ENCODE data around the gene GNG4.
"Not testable (repeated sequence)": the region's sequence is repeated elsewhere in the genome, so short reads cannot be mapped to it uniquely, and the experiment has no call there.

Gene GNG4

GRCh38 chr1:235594281-235594895, 55.2 kb downstream of the GNG4 start:
- not testable (repeated sequence) for H3K9ac ChIP-seq (ENCODE audit: low read length); H3K9me3 ChIP-seq (ENCODE audit: control insufficient read depth, low read length); H3K36me3 ChIP-seq (ENCODE audit: control insufficient read depth, insufficient read depth, low read length, severe bottlenecking); DNase-seq (ENCODE audit: low read depth); H3K4me3 ChIP-seq (ENCODE audit: low read length); H3K4me1 ChIP-seq (ENCODE audit: control insufficient read depth, insufficient read depth, low read length)
- H3K27me3 ChIP-seq (replicated peaks; ENCODE audit: control insufficient read depth, insufficient read depth, low read length): peaks cover 31% of the 10 kb centered on the region

- DNase-seq (ENCODE audit: low read depth): peak; percentile 21
- H3K36me3 ChIP-seq (ENCODE audit: control insufficient read depth, insufficient read depth, low read length, severe bottlenecking): no peaks in the 10 kb centered on the region
These were observed 60.6 kb downstream of the GNG4 start for GRCh38 chr1:235588916-235589515.

GRCh38 chr1:235588156-235588555, 61.4 kb downstream of the GNG4 start:
- no peaks in the 10 kb centered on the region for H3K4me1 ChIP-seq (ENCODE audit: control insufficient read depth, insufficient read depth, low read length)
- H3K4me3 ChIP-seq (ENCODE audit: low read length): no peak overlapping the region
- H3K9ac ChIP-seq (ENCODE audit: low read length): no peak overlapping the region
- H3K9me3 ChIP-seq (ENCODE audit: control insufficient read depth, low read length): no peaks in the 10 kb centered on the region
- no peaks in the 10 kb centered on the region for H3K36me3 ChIP-seq (ENCODE audit: control insufficient read depth, insufficient read depth, low read length, severe bottlenecking)
- H3K27me3 ChIP-seq (replicated peaks; ENCODE audit: control insufficient read depth, insufficient read depth, low read length): peaks cover 65% of the 10 kb centered on the region
- DNase-seq (ENCODE audit: low read depth): no peak

More at GRCh38 chr1:235588916-235589515, 60.6 kb downstream of the GNG4 start:
- H3K9me3 ChIP-seq (ENCODE audit: control insufficient read depth, low read length): no peaks in the 10 kb centered on the region
- H3K4me1 ChIP-seq (ENCODE audit: control insufficient read depth, insufficient read depth, low read length): no peaks in the 10 kb centered on the region
- no peak overlapping the region for H3K4me3 ChIP-seq (ENCODE audit: low read length)
- no peak overlapping the region for H3K9ac ChIP-seq (ENCODE audit: low read length)
- H3K27me3 ChIP-seq (replicated peaks; ENCODE audit: control insufficient read depth, insufficient read depth, low read length): peaks cover 62% of the 10 kb centered on the region

- H3K36me3 ChIP-seq (ENCODE audit: control insufficient read depth, insufficient read depth, low read length, severe bottlenecking): no peaks in the 10 kb centered on the region
- H3K27me3 ChIP-seq (replicated peaks; ENCODE audit: control insufficient read depth, insufficient read depth, low read length): peaks cover 68% of the 10 kb centered on the region
- no peak overlapping the region for H3K9ac ChIP-seq (ENCODE audit: low read length)
- DNase-seq (ENCODE audit: low read depth): no peak
- H3K4me1 ChIP-seq (ENCODE audit: control insufficient read depth, insufficient read depth, low read length): no peaks in the 10 kb centered on the region
- no peak overlapping the region for H3K4me3 ChIP-seq (ENCODE audit: low read length)
- H3K9me3 ChIP-seq (ENCODE audit: control insufficient read depth, low read length): no peaks in the 10 kb centered on the region
These were observed 62.6 kb downstream of the GNG4 start for GRCh38 chr1:235586992-235587391.

GRCh38 chr1:235586413-235586812, 63.2 kb downstream of the GNG4 start:
- Histone ChIP-seq H3K9ac (ENCODE audit: low read length) (no peak overlapping the region), H3K27me3 (replicated peaks; ENCODE audit: control insufficient read depth, insufficient read depth, low read length) (peaks cover 66% of the 10 kb centered on the region), H3K36me3 (ENCODE audit: control insufficient read depth, insufficient read depth, low read length, severe bottlenecking) (no peaks in the 10 kb centered on the region), H3K4me3 (ENCODE audit: low read length) (no peak overlapping the region), H3K4me1 (ENCODE audit: control insufficient read depth, insufficient read depth, low read length) (no peaks in the 10 kb centered on the region), H3K9me3 (ENCODE audit: control insufficient read depth, low read length) (no peaks in the 10 kb centered on the region)
- no peak for DNase-seq (ENCODE audit: low read depth)

- H3K4me3 ChIP-seq (ENCODE audit: low read length): no peak overlapping the region
- no peaks in the 10 kb centered on the region for H3K4me1 ChIP-seq (ENCODE audit: control insufficient read depth, insufficient read depth, low read length)
- H3K36me3 ChIP-seq (ENCODE audit: control insufficient read depth, insufficient read depth, low read length, severe bottlenecking): no peaks in the 10 kb centered on the region
- peaks cover 56% of the 10 kb centered on the region for H3K27me3 ChIP-seq (replicated peaks; ENCODE audit: control insufficient read depth, insufficient read depth, low read length)
- H3K9ac ChIP-seq (ENCODE audit: low read length): no peak overlapping the region
- H3K9me3 ChIP-seq (ENCODE audit: control insufficient read depth, low read length): no peaks in the 10 kb centered on the region
- DNase-seq (ENCODE audit: low read depth): no peak
These were observed 64.6 kb downstream of the GNG4 start for GRCh38 chr1:235584973-235585372.

- DNase-seq (ENCODE audit: low read depth): no peak
- no peaks in the 10 kb centered on the region for H3K9me3 ChIP-seq (ENCODE audit: control insufficient read depth, low read length)
- no peak overlapping the region for H3K9ac ChIP-seq (ENCODE audit: low read length)
- no peak overlapping the region for H3K4me3 ChIP-seq (ENCODE audit: low read length)
- no peaks in the 10 kb centered on the region for H3K4me1 ChIP-seq (ENCODE audit: control insufficient read depth, insufficient read depth, low read length)
- H3K27me3 ChIP-seq (replicated peaks; ENCODE audit: control insufficient read depth, insufficient read depth, low read length): peaks cover 51% of the 10 kb centered on the region
- no peaks in the 10 kb centered on the region for H3K36me3 ChIP-seq (ENCODE audit: control insufficient read depth, insufficient read depth, low read length, severe bottlenecking)
These were observed 66.0 kb downstream of the GNG4 start for GRCh38 chr1:235583511-235584001.

- H3K4me1 ChIP-seq (ENCODE audit: control insufficient read depth, insufficient read depth, low read length): no peaks in the 10 kb centered on the region
- no peak overlapping the region for H3K4me3 ChIP-seq (ENCODE audit: low read length)
- no peaks in the 10 kb centered on the region for H3K36me3 ChIP-seq (ENCODE audit: control insufficient read depth, insufficient read depth, low read length, severe bottlenecking)
- peaks cover 47% of the 10 kb centered on the region for H3K27me3 ChIP-seq (replicated peaks; ENCODE audit: control insufficient read depth, insufficient read depth, low read length)
- DNase-seq (ENCODE audit: low read depth): no peak
- H3K9me3 ChIP-seq (ENCODE audit: control insufficient read depth, low read length): no peaks in the 10 kb centered on the region
- no peak overlapping the region for H3K9ac ChIP-seq (ENCODE audit: low read length)
These were observed 67.5 kb downstream of the GNG4 start for GRCh38 chr1:235582130-235582529.

- Histone ChIP-seq H3K9me3 (ENCODE audit: control insufficient read depth, low read length) (no peaks in the 10 kb centered on the region), H3K9ac (ENCODE audit: low read length) (no peak overlapping the region), H3K4me3 (ENCODE audit: low read length) (no peak overlapping the region), H3K36me3 (ENCODE audit: control insufficient read depth, insufficient read depth, low read length, severe bottlenecking) (no peaks in the 10 kb centered on the region), H3K4me1 (ENCODE audit: control insufficient read depth, insufficient read depth, low read length) (peaks cover 8% of the 10 kb centered on the region), H3K27me3 (replicated peaks; ENCODE audit: control insufficient read depth, insufficient read depth, low read length) (peaks cover 31% of the 10 kb centered on the region)
- no peak for DNase-seq (ENCODE audit: low read depth)
These were observed 69.7 kb downstream of the GNG4 start for GRCh38 chr1:235579891-235580290.

GRCh38 chr1:235575597-235575996, 74.0 kb downstream of the GNG4 start:
- Histone ChIP-seq H3K36me3 (ENCODE audit: control insufficient read depth, insufficient read depth, low read length, severe bottlenecking) (no peaks in the 10 kb centered on the region), H3K4me3 (ENCODE audit: low read length) (no peak overlapping the region), H3K9ac (ENCODE audit: low read length) (no peak overlapping the region), H3K27me3 (replicated peaks; ENCODE audit: control insufficient read depth, insufficient read depth, low read length) (peaks cover 5% of the 10 kb centered on the region), H3K9me3 (ENCODE audit: control insufficient read depth, low read length) (no peaks in the 10 kb centered on the region), H3K4me1 (ENCODE audit: control insufficient read depth, insufficient read depth, low read length) (peaks cover 8% of the 10 kb centered on the region)
- no peak for DNase-seq (ENCODE audit: low read depth)

GRCh38 chr1:235573880-235574279, 75.7 kb downstream of the GNG4 start:
- no peaks in the 10 kb centered on the region for H3K36me3 ChIP-seq (ENCODE audit: control insufficient read depth, insufficient read depth, low read length, severe bottlenecking)
- no peak overlapping the region for H3K9ac ChIP-seq (ENCODE audit: low read length)
- peaks cover 5% of the 10 kb centered on the region for H3K27me3 ChIP-seq (replicated peaks; ENCODE audit: control insufficient read depth, insufficient read depth, low read length)
- H3K9me3 ChIP-seq (ENCODE audit: control insufficient read depth, low read length): no peaks in the 10 kb centered on the region
- H3K4me1 ChIP-seq (ENCODE audit: control insufficient read depth, insufficient read depth, low read length): peaks cover 8% of the 10 kb centered on the region
- no peak for DNase-seq (ENCODE audit: low read depth)
- no peak overlapping the region for H3K4me3 ChIP-seq (ENCODE audit: low read length)

Data from adipocyte (in vitro differentiated cells).